H9 (cell line): Measurements from ENCODE around the gene SRCAP. TPM values are rescaled to one million over a fixed set of nuclear protein-coding genes. Genes with fewer than 3 reads are reported as not detected.

Experiments used
- DNase-seq: peaks from one replicate; pipeline ENCODE4 v3.0.0-alpha.2; 2017
- H2AFZ ChIP-seq: one replicate; pipeline ENCODE4 v1.6.1; 2013; ENCODE audit warnings: mild to moderate bottlenecking, low read length, control low read depth, moderate library complexity
- H2AK5ac ChIP-seq: 2 replicates; pipeline ENCODE4 v1.6.1; 2013; ENCODE audit warnings: low read length, control low read depth, mixed read lengths; ENCODE audit not compliant: insufficient read length
- H2BK120ac ChIP-seq: one replicate; pipeline ENCODE4 v1.6.1; 2013; ENCODE audit warnings: low read depth, mild to moderate bottlenecking, low read length, control low read depth, inconsistent platforms; ENCODE audit not compliant: poor library complexity, severe bottlenecking
- H2BK12ac ChIP-seq: 2 replicates; pipeline ENCODE4 v1.6.1; 2013; ENCODE audit warnings: low read length, control low read depth, mixed read lengths, low read depth; ENCODE audit not compliant: insufficient read length
- H2BK15ac ChIP-seq: 2 replicates; pipeline ENCODE4 v1.6.1; 2013; ENCODE audit warnings: low read depth, low read length, control low read depth
- H2BK20ac ChIP-seq: one replicate; pipeline ENCODE4 v1.6.1; 2013; ENCODE audit warnings: low read depth, mild to moderate bottlenecking, low read length, control low read depth, inconsistent platforms; ENCODE audit not compliant: poor library complexity, severe bottlenecking
- H2BK5ac ChIP-seq: 2 replicates; pipeline ENCODE4 v1.6.1; 2013; ENCODE audit warnings: low read length, control low read depth, mixed read lengths; ENCODE audit not compliant: insufficient read length
- H3K14ac ChIP-seq: 2 replicates; pipeline ENCODE4 v1.6.1; 2013; ENCODE audit warnings: low read length, control low read depth; ENCODE audit not compliant: insufficient read depth
- H3K18ac ChIP-seq: 2 replicates; pipeline ENCODE4 v1.6.1; 2013; ENCODE audit warnings: low read depth, mild to moderate bottlenecking, mixed read lengths, low read length, control low read depth; ENCODE audit not compliant: insufficient read length
- H3K23ac ChIP-seq: 2 replicates; pipeline ENCODE4 v1.6.1; 2013; ENCODE audit warnings: low read length, control low read depth, mixed read lengths, low read depth; ENCODE audit not compliant: insufficient read length
- H3K23me2 ChIP-seq: 2 replicates; pipeline ENCODE4 v1.6.1; 2013; ENCODE audit warnings: low read depth, mild to moderate bottlenecking, mixed read lengths, low read length, control low read depth; ENCODE audit not compliant: insufficient read length, poor library complexity, severe bottlenecking
- H3K27ac ChIP-seq: 2 replicates; pipeline ENCODE4 v1.5.1; 2013; ENCODE audit warnings: low read length, control low read depth, mixed read lengths, low read depth; ENCODE audit not compliant: insufficient read length
- H3K27me3 ChIP-seq: 2 replicates; pipeline ENCODE4 v1.6.1; 2013; ENCODE audit warnings: low read length, control low read depth, inconsistent platforms; ENCODE audit not compliant: insufficient read depth
- H3K4ac ChIP-seq: 2 replicates; pipeline ENCODE4 v1.6.1; 2013; ENCODE audit warnings: low read depth, mild to moderate bottlenecking, control low read depth, inconsistent platforms, low read length, moderate library complexity
- H3K4me1 ChIP-seq: 2 replicates; pipeline ENCODE4 v1.6.1; 2013; ENCODE audit warnings: low read length, control low read depth, inconsistent platforms; ENCODE audit not compliant: insufficient read depth
- H3K4me2 ChIP-seq: 2 replicates; pipeline ENCODE4 v1.6.1; 2013; ENCODE audit warnings: low read length, control low read depth, mixed read lengths; ENCODE audit not compliant: insufficient read length, insufficient read depth
- H3K56ac ChIP-seq: 2 replicates; pipeline ENCODE4 v1.6.1; 2013; ENCODE audit warnings: low read depth, mild to moderate bottlenecking, mixed read lengths, low read length, control low read depth; ENCODE audit not compliant: insufficient read length
- H3K79me1 ChIP-seq: 2 replicates; pipeline ENCODE4 v1.6.1; 2013; ENCODE audit warnings: low read depth, mild to moderate bottlenecking, moderate library complexity, low read length, control low read depth, inconsistent platforms; ENCODE audit not compliant: insufficient read depth, poor library complexity, severe bottlenecking
- H3K79me2 ChIP-seq: 2 replicates; pipeline ENCODE4 v1.6.1; 2013; ENCODE audit warnings: low read length, control low read depth, inconsistent platforms; ENCODE audit not compliant: insufficient read depth
- H3K9ac ChIP-seq: 2 replicates; pipeline ENCODE4 v1.6.1; 2013; ENCODE audit warnings: low read length, control low read depth, mixed read lengths; ENCODE audit not compliant: insufficient read length; ENCODE audit errors: extremely low read depth
- H3K9me3 ChIP-seq: one replicate; pipeline ENCODE4 v1.6.1; 2013; ENCODE audit warnings: low read depth, low read length, inconsistent platforms; ENCODE audit not compliant: control insufficient read depth
- H3T11ph ChIP-seq: one replicate; pipeline ENCODE4 v1.6.1; 2013; ENCODE audit warnings: mild to moderate bottlenecking, low read length, control low read depth, inconsistent platforms
- H4K20me1 ChIP-seq: one replicate; pipeline ENCODE4 v1.6.1; 2013; ENCODE audit not compliant: control insufficient read depth, insufficient read length, insufficient read depth
- H4K5ac ChIP-seq: 2 replicates; pipeline ENCODE4 v1.6.1; 2013; ENCODE audit warnings: low read depth, mild to moderate bottlenecking, mixed read lengths, low read length, control low read depth; ENCODE audit not compliant: insufficient read length
- H4K8ac ChIP-seq: replicated peaks from 2 replicates; pipeline ENCODE4 v1.6.1; 2013; ENCODE audit warnings: low read length, control low read depth, mixed read lengths, low read depth; ENCODE audit not compliant: insufficient read length
- H4K91ac ChIP-seq: 2 replicates; pipeline ENCODE4 v1.6.1; 2013; ENCODE audit warnings: low read depth, mild to moderate bottlenecking, moderate library complexity, mixed read lengths, low read length, control low read depth; ENCODE audit not compliant: insufficient read length
- H3K27ac Mint-ChIP-seq, 3 experiments: 2 replicates in 2 of 3; 3 replicates in 1 of 3; pipeline ENCODE4 v1.8.0; 2020 to 2021; ENCODE audit warnings: mixed read lengths in 3 of 3, mild to moderate bottlenecking in 1 of 3, moderate library complexity in 1 of 3
- H3K27me3 Mint-ChIP-seq: 2 replicates; pipeline ENCODE4 v1.8.0; 2021; ENCODE audit warnings: low read depth, mild to moderate bottlenecking, moderate library complexity, mixed read lengths
- H3K36me3 Mint-ChIP-seq, 3 experiments: 2 replicates in 2 of 3; 3 replicates in 1 of 3; pipeline ENCODE4 v1.8.0; 2020 to 2021; ENCODE audit warnings: low read depth in 3 of 3, mixed read lengths in 3 of 3; ENCODE audit not compliant: insufficient read depth in 1 of 3
- H3K4me1 Mint-ChIP-seq, 2 experiments: 2 replicates each; pipeline ENCODE4 v1.8.0; 2020; ENCODE audit warnings: mixed read lengths in 2 of 2
- H3K4me3 Mint-ChIP-seq, 2 experiments: 2 replicates in 1 of 2; 3 replicates in 1 of 2; pipeline ENCODE4 v1.8.0; 2020 to 2021; ENCODE audit warnings: mild to moderate bottlenecking in 2 of 2, mixed read lengths in 2 of 2, moderate library complexity in 1 of 2
- H3K9me3 Mint-ChIP-seq, 2 experiments: 2 replicates in 1 of 2; 3 replicates in 1 of 2; pipeline ENCODE4 v1.8.0; 2020; ENCODE audit warnings: mild to moderate bottlenecking in 2 of 2, mixed read lengths in 2 of 2, moderate library complexity in 1 of 2
- WGBS: extraction: QIAGEN DNeasy Blood & Tissue Kit; methylation state at CpG from one replicate; pipeline ENCODE4 v1.1.7; 2013; ENCODE audit warnings: missing lambda C conversion rate, low lambda C conversion rate, mixed read lengths; ENCODE audit not compliant: insufficient read length; ENCODE audit errors: extremely low coverage; 5-methylcytosine and 5-hydroxymethylcytosine counted together
- total RNA-seq: library from RNA; stranded (reverse); gene quantifications from 2 replicates; pipeline ENCODE4 v1.2.1, GENCODE V29; 2021
- TF ChIP-seq, protein P1 (sequence below): fragments of 200-600 bp; sonication (generic); conservative IDR thresholded peaks from 3 replicates; pipeline ENCODE4 v1.8.0; 2021; ENCODE audit warnings: antibody characterized with exemption, mild to moderate bottlenecking

Gene SRCAP
- total RNA-seq, 1 experiment from 2014 or later = 63.1 TPM

DNA sequence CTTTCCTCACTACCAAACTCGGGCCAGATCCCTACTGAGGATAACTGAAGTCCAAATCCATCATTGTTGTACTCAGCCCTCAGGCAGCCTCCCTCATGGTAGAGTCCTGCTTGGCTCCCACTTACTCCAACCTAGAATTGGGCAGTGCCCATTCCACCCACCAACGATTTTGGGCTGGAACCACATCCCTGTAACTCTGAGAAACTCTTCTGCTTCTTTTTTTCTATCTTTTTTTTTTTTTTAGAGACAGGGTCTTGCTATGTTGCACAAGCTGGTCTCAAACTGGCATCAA is 47.0 kb upstream of the SRCAP start:
- Mint-ChIP-seq H3K27me3 (peaks cover 40% of the 10 kb centered on the region), H3K4me3 (peak overlapping the region; percentile 61 to 81), H3K4me1 (peaks cover 8 to 12% of the 10 kb centered on the region in 2 experiments; a peak in 3 of 4 replicates), H3K9me3 (no peaks in the 10 kb centered on the region), H3K36me3 (peaks cover 5 to 25% (median 16%) of the 10 kb centered on the region in 3 experiments; a peak in 5 of 7 replicates), H3K27ac (no peak overlapping the region)
- Histone ChIP-seq H4K20me1 (no peaks in the 10 kb centered on the region), H3K14ac (no peak overlapping the region), H3K9ac (no peak overlapping the region), H3K79me2 (no peaks in the 10 kb centered on the region), H3K27me3 (peaks cover 7% of the 10 kb centered on the region; the same call in 1 of the 2 replicates), H3K9me3 (no peaks in the 10 kb centered on the region), H3K79me1 (no peaks in the 10 kb centered on the region), H2BK5ac (no peak overlapping the region), H4K8ac (no peak overlapping the region), H2BK12ac (no peak overlapping the region), H2BK15ac (no peak overlapping the region), H4K91ac (no peak overlapping the region), H2AK5ac (no peak overlapping the region), H3K23ac (no peak overlapping the region), H3T11ph (no peak overlapping the region), H3K18ac (no peak overlapping the region), H2BK120ac (no peak overlapping the region), H4K5ac (no peak overlapping the region), H3K4ac (no peak overlapping the region), H3K4me1 (no peaks in the 10 kb centered on the region), H3K4me2 (peak overlapping the region; percentile 87), H2BK20ac (no peak overlapping the region), H3K23me2 (peaks cover 6% of the 10 kb centered on the region), H3K27ac (no peak overlapping the region), H2AFZ (no peak overlapping the region), H3K56ac (no peak overlapping the region)
- TF ChIP-seq, protein P1, sequence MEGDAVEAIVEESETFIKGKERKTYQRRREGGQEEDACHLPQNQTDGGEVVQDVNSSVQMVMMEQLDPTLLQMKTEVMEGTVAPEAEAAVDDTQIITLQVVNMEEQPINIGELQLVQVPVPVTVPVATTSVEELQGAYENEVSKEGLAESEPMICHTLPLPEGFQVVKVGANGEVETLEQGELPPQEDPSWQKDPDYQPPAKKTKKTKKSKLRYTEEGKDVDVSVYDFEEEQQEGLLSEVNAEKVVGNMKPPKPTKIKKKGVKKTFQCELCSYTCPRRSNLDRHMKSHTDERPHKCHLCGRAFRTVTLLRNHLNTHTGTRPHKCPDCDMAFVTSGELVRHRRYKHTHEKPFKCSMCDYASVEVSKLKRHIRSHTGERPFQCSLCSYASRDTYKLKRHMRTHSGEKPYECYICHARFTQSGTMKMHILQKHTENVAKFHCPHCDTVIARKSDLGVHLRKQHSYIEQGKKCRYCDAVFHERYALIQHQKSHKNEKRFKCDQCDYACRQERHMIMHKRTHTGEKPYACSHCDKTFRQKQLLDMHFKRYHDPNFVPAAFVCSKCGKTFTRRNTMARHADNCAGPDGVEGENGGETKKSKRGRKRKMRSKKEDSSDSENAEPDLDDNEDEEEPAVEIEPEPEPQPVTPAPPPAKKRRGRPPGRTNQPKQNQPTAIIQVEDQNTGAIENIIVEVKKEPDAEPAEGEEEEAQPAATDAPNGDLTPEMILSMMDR = no peak
- no peak for DNase-seq
- WGBS = no CpG with 5 or more reads among the region's 2 CpGs
